Central memory CD4-positive, alpha-beta T cell (primary cell): ENCODE results near the gene ST6GALNAC6.

Experiments used
- DNase-seq: peaks from one replicate; pipeline ENCODE4 v3.0.0; 2022

ST6GALNAC6 gene

DNA sequence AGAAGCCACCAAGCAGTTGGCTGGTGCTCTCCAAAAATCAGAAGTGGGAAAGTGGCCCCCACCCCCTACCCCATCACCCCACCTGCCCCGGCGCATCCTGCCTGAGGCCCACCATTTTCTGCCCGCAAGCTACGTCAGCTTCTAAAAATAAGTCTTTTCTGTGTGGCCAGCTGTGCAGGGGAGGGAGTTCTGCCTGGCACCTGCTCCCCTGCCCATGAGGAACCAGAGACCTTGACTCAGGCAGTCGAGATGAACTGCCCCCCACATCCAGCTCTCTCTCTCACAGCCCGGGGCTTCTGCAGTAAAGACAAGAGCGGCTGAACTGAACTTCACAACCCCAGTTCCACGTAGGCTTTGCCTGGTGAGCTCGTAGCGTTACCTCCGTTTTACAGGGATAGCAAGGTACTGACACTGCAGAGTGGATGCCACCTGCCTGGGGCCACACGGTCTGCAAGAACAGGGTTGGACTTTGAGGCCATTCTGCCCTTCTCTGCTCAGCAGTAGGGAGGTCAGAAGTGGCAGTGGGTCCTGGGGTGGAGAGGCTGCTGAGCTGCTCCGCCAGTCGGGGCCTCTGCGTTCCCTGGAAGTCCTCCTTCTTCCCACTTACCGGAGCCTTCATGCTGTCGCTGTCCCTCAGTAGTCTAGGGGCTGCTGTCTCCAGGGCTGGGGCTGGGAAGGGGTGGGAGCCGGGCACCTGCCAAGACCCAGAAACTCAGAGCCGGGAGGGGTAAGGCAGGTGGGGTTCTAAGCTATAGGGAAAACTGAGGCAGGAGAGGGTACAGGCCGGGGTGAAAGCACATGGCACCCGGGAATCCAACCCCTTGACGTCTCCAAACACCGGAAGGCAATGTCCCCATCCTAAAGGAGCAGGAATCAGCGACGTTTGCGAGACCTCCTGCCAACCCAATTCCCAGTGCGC, 16.7 kb upstream of the ST6GALNAC6 start:
- peak; percentile 35 for DNase-seq

DNA sequence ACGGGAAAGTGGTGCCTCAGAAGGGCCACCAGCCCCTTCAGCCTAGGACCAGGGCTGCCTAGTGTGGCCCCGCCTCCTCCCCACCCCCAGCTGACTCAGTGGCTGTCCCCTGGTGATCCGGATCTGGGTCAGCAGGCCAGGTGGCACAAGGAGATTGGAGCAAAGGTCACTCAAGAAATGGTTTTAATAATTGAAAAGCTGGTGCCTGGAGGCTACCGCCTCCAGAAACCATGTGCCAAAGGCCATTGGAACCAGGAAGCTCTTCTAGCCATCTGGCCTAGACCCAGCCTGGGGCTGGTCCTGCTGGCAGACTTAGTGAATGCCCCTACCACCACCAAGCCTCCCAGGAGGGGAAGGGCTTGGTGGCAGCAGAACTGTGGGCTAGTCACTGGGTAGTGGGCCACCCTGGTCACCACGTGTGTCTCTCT, 15.9 kb upstream of the ST6GALNAC6 start:
- no peak for DNase-seq

DNA sequence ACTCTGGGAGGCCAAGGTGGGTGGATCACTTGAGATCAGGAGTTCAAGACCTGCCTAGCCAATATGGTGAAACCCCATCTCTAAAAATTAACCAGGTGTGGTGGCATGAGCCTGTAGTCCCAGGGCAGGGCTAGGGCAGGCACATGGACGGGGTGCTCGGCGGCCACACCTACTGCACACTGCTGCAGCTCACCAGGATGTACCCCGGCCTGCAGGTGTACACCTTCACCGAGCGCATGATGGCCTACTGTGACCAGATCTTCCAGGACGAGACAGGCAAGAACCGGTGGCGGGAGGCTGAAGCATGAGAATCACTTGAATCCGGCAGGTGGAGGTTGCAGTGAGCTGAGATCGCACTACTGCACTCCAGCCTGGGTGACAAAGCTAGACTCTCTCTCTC, 14.3 kb upstream of the ST6GALNAC6 start:
- DNase-seq = no peak

DNA sequence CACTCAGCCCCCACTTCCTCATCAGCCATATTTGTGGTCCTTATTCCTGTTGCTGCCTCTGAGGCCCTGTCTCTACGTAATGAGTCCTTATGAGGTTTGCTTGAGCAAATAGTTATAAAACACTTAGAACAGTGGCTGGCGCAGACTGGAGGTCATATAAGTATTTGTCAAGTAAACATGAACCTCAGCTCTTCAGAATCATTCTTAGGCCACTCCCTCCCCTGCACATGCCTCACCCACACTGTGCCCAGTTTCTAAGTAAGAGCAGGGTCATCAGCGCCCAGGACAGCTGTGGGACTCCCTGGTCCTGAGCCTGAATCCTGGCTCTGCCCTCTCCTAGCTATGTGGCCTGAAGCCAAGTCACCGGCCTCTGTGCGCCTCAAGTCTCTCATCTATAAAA, 13.5 kb upstream of the ST6GALNAC6 start:
- no peak for DNase-seq

DNA sequence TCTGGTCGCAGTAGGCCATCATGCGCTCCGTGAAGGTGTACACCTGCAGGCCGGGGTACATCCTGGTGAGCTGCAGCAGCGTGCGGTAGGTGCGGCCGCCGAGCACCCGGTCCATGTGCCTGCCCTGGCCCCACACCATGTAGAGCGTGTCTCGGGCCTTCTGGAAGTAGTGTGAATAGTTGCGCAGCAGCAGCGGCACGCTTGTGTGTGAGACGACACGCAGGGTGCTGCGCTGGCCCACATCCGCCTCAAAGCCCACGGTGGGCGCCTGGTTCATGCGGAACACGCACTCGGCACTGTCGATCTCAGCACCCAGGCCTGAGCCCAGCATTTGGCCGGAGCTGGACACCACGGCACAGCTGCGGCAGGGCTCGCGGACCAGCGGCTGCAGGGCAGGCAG, 12.9 kb upstream of the ST6GALNAC6 start:
- no peak for DNase-seq

DNA sequence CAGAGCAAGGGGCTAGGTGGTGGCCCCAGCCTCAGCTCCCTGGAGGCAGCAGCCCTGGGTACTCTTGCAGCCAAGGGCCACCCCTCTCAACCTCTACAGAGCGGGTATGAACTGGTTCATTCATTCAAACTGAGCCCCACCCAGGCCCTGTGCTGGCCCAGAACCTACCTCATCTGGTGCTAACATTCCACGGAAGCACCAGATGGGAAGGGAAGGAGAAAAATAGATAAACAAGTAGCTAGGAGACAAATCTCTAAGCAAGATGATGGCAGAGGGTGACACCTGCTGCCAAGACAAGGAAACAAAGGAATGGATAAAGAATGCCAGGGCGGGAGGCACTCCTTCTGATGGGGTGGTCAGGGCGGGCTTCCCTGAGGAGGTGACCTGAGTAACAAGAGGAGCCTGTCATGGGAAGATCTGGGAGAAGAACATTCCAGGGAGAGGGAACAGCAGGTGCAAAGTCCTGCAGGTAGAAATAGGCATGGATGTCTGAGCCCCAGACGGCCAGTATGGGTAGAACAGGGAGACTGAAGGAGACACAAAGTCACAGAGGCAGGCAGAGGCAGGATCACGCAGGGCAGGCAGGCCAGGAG, 11.3 kb upstream of the ST6GALNAC6 start:
- no peak for DNase-seq

DNA sequence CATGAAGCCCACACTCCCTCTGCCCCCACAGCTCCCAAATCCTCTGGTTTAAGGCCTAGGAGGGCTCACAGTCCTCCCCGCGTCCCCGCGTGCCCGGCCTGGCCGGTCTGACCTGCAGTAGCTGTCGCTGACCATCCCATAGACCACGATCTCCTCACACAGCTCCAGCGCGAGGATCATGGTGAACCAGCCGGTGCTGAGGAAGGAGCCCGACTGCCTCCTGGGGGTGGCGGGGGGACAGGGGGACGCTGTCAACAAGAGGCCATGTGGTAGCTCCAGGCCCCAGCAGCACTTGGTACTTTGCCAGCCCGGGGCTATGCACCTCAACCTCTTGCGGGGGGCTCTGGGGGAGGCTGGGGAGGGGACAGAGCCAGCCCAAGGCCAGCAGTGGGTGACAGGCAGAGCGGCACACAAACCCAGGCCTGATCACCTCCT, 10.5 kb upstream of the ST6GALNAC6 start:
- DNase-seq = no peak

DNA sequence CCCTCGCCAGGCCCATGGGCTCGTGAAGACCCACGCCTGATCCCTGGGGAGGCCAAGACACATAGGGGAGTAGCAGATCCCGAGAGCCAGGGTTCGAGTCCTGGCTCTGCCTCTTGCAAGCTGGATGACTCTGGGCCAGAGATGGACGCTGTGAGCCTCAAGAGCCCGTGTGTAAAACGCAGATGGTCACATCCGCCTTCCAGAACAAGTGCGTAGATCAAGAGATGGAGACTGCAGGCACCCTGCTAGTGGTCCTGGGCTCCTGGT, 9.2 kb upstream of the ST6GALNAC6 start:
- no peak for DNase-seq

DNA sequence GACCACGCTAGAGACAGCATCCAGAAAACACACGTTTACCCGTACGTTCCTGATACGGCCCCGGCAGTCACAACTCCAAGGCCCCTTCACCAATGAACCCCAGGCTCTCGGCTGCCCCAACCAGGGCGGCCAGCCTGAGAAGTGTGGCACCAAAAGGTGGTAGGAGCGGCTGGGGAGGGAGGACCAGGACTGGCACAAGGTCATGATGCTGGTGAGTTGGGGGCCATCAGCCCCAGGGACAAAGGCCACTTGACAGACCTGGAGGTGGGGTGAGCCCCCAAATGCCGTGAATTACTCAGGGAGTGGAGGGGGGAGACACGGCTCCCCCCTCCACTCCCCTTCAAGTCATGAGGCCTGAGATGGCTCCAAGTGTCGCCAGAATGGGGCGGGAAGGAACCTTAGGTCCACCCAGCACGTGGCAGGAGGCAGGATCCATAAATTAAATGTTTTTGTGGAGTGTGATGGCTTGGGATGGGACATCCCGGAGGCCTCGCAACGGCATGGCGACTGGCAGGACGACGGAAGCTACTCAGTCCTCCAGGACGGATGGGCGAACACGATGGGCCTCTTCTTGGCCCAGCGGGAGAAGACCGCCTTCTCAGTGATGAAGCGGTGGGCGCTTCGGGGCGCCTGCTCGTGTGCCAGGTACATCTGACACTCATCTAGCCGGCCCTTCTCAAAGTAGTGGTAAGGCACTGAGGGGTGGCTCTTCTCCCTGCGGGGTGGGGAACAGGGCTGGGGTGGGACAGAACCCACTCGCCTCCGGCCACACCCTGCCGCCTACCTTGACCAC, 8.7 kb upstream of the ST6GALNAC6 start:
- DNase-seq = no peak

DNA sequence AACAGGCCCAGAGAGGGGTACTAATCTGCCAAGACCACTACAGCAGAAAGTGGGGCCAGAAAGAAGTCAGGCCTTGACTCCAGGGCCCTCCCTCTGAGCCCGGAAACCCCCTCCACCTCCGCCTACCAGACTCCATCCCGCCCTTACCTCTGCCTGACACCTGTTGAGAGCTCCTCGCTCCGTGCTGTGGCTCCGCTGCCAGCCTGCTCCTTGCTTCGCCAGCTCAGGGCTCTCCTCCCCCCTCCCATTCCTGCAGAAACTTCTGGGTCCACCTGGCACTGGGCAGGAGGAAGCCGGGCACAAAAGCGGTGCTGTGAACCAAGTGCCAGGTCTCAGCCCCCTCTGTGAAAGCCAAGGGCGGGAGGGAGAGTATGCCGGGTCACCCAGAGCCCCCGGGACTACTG, 6.4 kb upstream of the ST6GALNAC6 start:
- peak; percentile 82 for DNase-seq

DNA sequence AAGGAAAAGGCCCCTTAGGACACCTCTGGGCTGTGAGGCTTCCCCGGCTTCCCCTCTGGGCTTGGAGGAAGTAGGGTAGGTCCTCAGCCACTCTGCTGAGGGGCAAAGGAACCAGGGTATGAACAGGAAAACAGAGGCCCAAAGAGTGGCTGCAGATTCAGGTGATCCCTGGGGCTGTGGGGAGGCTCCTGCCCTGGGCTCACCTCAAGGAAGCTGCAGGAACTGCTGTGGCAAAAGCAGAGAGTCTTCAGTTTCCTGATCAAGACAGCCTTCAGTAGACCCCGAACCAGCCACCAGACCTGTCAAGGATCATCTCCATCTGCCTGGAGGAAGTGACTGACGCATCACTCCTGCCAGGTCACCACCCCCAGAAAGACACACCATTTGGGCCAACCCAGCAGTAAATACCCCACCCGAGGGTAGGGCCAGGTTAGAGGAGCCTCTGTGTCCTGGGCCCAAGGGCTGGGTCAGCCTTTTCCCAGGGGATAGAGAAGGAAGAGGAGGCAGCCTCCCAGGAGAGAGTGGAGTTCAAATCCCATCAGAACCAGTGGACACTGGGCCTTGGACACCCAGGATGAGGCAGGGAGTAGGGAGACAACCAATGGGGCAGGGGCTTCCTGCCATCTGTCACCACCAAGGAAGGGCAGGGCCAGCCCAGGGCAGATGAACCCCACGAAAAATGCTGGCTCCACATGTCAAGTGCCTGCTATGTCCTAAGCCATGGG, 5.8 kb upstream of the ST6GALNAC6 start:
- DNase-seq = peak; percentile 72

DNA sequence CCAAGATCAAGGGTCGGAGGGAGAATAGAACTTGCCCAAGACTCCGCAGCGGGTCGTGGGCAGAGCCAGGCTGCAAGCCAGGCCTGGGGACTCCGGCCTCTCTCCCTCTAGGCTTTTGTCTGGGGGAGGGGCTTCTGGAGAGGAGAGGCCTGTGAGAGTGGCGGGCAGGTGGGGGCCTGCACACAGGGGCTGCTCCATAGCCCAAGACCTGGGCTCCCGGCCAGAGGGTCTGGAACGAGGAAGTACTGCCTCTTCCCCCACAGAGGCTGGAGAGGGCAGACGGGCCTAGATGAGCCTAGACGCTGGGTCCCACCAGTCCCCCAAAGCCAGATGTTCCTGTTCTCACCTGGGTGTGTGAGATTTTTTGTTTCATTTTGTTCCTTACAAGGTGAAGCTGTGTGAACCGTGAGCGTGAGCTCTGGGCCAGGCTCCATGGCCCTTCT, 5.2 kb upstream of the ST6GALNAC6 start:
- no peak for DNase-seq

DNA sequence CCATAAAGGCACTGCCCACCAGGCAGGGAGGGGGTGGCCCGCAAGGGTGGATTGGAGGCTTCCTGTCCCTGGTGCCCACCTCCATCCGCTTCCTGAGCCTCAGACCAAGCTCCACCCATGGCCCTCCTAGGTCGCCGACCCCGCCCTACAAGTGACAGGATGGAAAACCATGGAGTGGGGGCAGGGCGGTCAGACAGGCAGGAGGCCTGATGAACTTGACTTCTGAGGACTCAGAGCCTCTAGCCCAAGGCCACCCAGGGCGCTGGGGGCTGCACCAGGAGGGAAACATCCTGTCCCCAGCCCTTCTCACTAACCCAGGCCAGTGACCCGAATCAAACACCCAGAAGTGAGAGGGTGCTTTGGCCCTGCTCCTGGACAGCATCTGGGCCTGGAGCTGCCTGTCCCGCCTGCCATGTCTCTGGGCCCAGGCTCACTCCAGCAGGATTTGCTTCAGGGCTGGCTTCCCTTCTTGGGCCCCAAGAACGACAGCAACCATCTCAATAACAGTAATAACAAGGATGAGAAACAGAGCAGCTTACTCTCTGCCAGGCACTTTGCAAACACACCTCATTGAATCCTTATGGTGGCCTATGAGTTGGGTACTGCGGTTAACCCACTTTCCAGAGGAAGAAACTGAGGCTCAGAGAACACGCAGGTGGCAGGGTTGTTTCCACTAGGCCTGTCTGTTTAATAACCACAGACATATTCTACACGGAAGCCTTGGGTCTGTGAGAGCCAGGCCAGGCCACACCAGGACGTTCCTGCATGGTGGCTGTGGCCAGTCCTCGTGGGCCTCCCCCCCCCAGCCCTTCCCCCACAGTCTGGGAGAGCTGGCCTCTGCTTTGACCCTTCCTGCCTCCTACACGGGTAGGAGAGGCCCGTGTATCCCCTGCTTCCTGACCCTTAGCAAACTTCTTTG, 4.4 kb upstream of the ST6GALNAC6 start:
- peak; percentile 54 for DNase-seq

DNA sequence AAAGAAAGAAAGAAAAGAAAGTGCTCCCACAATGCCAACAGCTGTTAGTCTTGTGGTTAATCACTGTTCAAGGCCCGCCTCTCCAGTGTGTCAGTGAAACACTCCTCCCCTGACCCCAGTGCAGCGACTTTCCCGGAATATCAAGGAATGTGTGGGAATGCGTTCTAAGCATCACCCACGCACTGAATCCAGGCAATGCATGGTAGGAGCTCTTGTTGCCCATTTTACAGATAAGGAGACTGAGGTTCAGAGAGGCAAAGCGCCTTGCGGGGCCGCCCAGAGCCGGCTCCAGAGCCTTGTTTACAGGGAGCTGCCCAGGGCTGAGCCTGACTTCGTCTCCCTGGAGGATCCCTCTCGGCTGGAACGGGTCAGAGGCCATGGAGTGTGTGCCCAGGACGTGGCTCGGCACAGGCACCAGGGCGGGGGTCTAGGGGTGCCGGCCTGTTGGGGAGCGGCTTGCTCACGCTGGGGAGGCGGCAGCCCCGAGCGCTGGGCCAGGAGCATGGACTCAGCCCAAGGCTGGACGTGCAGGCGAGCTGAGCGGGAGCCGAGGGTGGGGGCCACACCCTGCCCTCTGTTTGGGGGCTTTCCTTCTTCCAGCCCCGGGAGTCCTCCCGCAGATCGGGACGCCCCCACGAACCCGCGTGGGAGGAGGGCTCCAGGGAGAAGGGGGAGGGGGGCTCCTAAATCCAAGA, 823 bp downstream of the ST6GALNAC6 start:
- DNase-seq = no peak

DNA sequence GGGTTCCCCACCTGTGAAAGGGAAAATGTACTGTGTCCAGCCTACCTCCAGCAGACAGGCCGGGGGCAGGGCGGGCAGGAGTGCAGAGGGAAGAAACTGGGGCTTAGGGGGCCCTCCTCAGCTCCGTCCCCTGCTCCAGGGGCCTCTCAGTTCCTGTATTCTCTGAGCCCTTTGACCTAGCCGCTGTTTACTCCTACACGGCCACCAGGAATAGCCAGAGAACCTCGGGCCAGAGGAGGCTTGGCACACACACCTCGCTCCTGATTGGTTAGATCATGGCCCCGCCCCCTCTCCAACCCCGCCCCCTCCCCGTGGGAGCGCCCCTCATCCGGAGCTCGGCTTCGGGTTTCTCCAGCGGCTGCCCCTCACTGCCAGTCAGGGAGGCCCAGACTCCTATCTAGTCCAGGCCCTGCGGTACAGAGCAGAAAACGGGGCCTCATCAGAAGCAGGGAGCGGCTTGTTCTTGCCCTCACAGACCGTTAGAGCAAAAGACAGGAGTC, 2.2 kb downstream of the ST6GALNAC6 start:
- DNase-seq = no peak

DNA sequence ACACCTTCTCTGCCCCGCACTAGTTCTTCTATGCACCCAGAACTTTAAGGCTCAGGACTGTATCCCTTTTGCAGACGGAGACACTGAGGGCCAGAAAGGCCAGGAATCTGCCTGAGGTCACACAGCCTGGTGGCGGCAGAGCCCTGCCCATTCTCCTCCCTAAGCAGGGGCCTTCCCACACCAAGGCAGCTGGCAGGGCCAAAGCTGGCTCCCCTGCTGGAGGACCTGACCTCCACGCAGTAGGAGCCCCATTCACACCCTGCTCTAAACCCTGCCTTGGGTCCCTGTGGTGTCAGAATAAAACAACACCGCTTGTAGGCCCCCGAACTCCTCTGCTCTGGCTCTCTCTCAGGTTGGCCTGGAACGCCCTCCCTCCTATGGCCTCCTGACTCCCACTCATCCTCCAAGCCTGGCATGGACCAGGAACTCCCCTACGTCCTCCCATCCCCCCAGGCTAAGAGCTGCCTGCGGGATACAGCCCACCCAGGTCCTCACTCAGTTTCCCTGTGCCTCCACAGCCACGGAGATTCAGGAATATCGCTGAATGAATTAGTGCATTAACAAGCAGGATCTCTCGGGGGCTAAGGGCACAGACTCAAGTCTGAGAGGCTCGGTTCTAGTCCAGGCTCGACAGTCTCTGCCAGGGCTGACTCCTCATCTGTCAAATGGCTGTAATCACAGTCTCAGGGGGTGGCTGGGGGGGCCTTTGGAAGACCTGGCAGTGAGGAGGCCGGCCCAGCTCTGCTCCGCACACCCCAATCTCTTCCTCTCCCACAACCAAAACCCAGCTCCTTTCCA, 2.8 kb downstream of the ST6GALNAC6 start:
- DNase-seq = no peak

DNA sequence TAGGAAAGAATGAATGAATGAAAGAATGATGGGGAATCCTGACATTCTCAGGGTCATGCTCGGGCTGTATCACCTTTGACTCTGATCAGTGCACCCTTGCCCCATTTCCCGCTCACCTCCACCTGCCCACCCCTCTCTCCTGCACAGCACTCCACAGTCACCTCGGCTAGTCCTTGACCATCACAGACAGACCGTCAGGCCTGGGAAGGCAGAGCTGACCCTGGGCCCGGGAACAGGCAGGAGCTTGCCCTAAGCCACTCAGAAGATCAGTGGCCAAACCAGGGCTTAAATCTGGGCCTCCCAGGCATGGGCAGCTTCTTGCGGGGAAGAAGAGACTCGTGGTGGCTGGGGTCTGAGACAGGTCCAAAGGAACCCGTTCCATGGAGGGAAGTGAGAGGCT, 3.6 kb downstream of the ST6GALNAC6 start:
- DNase-seq = no peak

DNA sequence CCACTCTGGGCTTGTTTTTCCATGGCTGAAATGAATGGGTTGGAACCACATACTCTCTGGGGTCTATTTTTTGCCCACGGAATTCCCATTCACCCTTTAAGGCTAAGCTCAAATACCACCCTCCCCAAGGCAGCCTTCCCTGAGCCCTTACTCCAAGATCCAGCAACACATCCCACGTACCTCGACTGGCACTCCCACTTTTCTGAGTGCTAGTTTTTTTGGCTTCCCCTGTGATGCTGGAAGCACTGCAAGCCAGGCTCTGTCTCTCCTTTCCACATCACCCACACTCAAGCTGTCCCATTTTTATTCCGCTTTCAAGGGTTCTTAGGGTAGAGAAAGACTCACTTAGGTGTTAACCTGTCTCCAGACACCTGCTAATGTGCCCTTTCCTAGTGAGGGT, 6.0 kb downstream of the ST6GALNAC6 start:
- DNase-seq = no peak

DNA sequence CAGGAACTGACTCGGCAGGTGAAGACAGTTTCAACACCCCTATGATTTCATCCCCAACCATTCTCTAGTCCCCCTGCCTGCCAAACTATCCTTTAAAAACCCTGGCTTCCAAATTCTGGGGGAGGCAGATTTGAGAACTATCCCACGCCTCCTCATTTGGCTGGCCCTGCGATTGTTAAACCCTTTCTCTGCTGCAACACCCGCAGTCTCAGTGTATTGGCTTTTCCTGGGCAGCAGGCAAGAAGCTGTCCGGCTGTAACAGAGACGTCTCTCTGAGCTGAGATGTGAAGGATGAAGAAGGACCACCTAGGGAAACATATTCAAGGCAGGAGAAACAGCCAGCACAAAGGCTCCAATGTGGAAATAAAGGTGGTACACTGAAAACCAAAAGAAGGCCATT, 6.6 kb downstream of the ST6GALNAC6 start:
- DNase-seq = no peak

DNA sequence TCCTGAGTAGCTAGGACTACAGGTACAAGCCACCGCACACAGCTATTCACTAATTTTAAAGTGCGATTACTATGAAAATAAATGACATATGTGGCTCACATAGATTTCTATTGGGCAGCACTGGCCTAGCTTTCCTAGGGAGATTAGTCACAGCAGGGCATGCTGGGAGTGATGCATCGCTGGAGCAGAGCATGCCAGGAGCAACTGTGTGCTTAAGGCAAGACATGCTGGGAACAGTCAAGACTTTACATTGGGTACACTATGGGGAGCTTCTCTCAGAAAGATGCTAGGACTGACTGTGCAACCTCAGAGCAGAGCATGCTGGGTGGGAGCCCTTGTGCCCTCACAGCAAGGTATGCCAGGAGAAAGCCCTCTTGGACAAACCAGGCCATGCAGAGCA, 9.3 kb downstream of the ST6GALNAC6 start:
- no peak for DNase-seq
